HEK293T (cell line): ENCODE measurements around the gene HNRNPH2.

Experiments used
- CTCF ChIA-PET: fragments of 350-600 bp; formaldehyde crosslinking; extraction: SDS; loops from one replicate; lab custom pipeline; 2021; ENCODE audit warnings: antibody characterized with exemption, inconsistent platforms; lab: Yijun Ruan, JAX
- POLR2A ChIA-PET: fragments of 350-600 bp; formaldehyde crosslinking; extraction: SDS; loops from one replicate; lab custom pipeline; 2020; ENCODE audit warnings: antibody characterized with exemption, inconsistent platforms; lab: Yijun Ruan, JAX
- DNase-seq: peaks from one replicate; pipeline ENCODE4 v3.0.0; 2012; ENCODE audit warnings: mixed read lengths; ENCODE audit errors: extremely low spot score
- ARNT ChIP-seq: fragments of 450-650 bp; IDR thresholded peaks from 2 replicates; pipeline ENCODE4 v1.6.1; 2017; ENCODE audit warnings: mild to moderate bottlenecking
- BHLHE40 ChIP-seq: fragments of 450-650 bp; IDR thresholded peaks from 2 replicates; pipeline ENCODE4 v1.6.1; 2016; ENCODE audit warnings: mild to moderate bottlenecking, moderate library complexity, borderline replicate concordance
- CTBP1 ChIP-seq: fragments of 450-650 bp; IDR thresholded peaks from 2 replicates; pipeline ENCODE4 v1.6.1; 2016; ENCODE audit warnings: borderline replicate concordance
- ELF4 ChIP-seq: fragments of 450-650 bp; IDR thresholded peaks from 2 replicates; pipeline ENCODE4 v1.6.1; 2017; ENCODE audit warnings: antibody characterized with exemption
- FOXA1 ChIP-seq: fragments of 450-650 bp; IDR thresholded peaks from 2 replicates; pipeline ENCODE4 v1.6.1; 2016; ENCODE audit warnings: mild to moderate bottlenecking
- FOXK2 ChIP-seq: fragments of 450-650 bp; IDR thresholded peaks from 2 replicates; pipeline ENCODE4 v1.6.1; 2016; ENCODE audit warnings: mild to moderate bottlenecking
- FOXM1 ChIP-seq: fragments of 450-650 bp; IDR thresholded peaks from 2 replicates; pipeline ENCODE4 v1.6.1; 2017; ENCODE audit warnings: mild to moderate bottlenecking, borderline replicate concordance
- HDGF ChIP-seq: fragments of 450-650 bp; IDR thresholded peaks from 2 replicates; pipeline ENCODE4 v1.6.1; 2017; ENCODE audit warnings: antibody characterized with exemption, borderline replicate concordance
- L3MBTL2 ChIP-seq: fragments of 450-650 bp; conservative IDR thresholded peaks from 2 replicates; pipeline ENCODE4 v1.6.1; 2016; ENCODE audit warnings: mild to moderate bottlenecking
- LEF1 ChIP-seq: fragments of 450-650 bp; IDR thresholded peaks from 2 replicates; pipeline ENCODE4 v1.6.1; 2017; ENCODE audit warnings: mild to moderate bottlenecking, borderline replicate concordance
- NFRKB ChIP-seq: fragments of 450-650 bp; IDR thresholded peaks from 2 replicates; pipeline ENCODE4 v1.6.1; 2016; ENCODE audit warnings: mild to moderate bottlenecking, moderate library complexity
- PKNOX1 ChIP-seq: fragments of 450-650 bp; IDR thresholded peaks from 2 replicates; pipeline ENCODE4 v1.6.1; 2016
- SP1 ChIP-seq: fragments of 450-650 bp; IDR thresholded peaks from 2 replicates; pipeline ENCODE4 v1.6.1; 2017
- SUZ12 ChIP-seq: fragments of 450-650 bp; IDR thresholded peaks from 2 replicates; pipeline ENCODE4 v1.6.1; 2016; ENCODE audit warnings: mild to moderate bottlenecking
- TARDBP ChIP-seq: fragments of 450-650 bp; IDR thresholded peaks from 2 replicates; pipeline ENCODE4 v1.6.1; 2016
- ZNF384 ChIP-seq: fragments of 450-650 bp; IDR thresholded peaks from 2 replicates; pipeline ENCODE4 v1.6.1; 2016

Gene HNRNPH2

GRCh38 chrX:101365301-101365795, 42.7 kb upstream of the HNRNPH2 start:
- TF ChIP-seq TARDBP: no peak
- TF ChIP-seq ELF4: no peak
- no peak for TF ChIP-seq PKNOX1
- no peak for TF ChIP-seq FOXM1
- TF ChIP-seq ARNT: no peak
- no peak for TF ChIP-seq SUZ12
- ChIA-PET POLR2A (interaction anchor here (1.2 to 2.5 kb wide), 2 partner anchors 16 to 25 kb away, joined by 4 to 11 read pairs; partner anchors contain the start of genes RPL36A and TIMM8A), CTCF (no interaction called here)
- DNase-seq: no peak

DNA sequence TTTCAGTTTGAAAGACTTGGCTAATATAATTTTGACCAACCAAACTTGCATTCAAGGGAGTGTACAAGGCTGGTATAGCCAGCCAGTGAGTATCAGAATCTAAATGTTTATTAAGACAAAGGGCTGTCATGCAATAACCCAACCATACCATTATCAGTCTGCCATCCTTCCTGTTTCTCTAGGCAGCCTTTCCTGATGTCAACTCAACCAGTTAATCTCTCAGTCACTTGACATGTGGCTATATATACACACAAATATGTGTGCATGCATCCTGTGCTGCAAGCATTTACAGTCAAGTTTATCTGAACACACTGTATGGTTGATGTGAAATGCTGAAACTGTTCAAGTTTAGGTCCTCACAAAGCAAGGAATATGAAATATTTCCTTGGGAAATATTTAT, 39.2 kb upstream of the HNRNPH2 start:
- no peak for DNase-seq
- CTCF ChIA-PET: no interaction called here
- no peak for TF ChIP-seq SP1
- no peak for TF ChIP-seq FOXA1
- no peak for TF ChIP-seq LEF1
- TF ChIP-seq FOXM1: no peak
- TF ChIP-seq FOXK2: no peak
- TF ChIP-seq SUZ12: no peak
- no peak for TF ChIP-seq L3MBTL2
- TF ChIP-seq PKNOX1: no peak
- TF ChIP-seq TARDBP: no peak
- no peak for TF ChIP-seq HDGF
- no peak for TF ChIP-seq NFRKB
- no peak for TF ChIP-seq ZNF384
- TF ChIP-seq CTBP1: no peak
- no peak for TF ChIP-seq ARNT
- no peak for TF ChIP-seq ELF4
- no peak for TF ChIP-seq BHLHE40
- POLR2A ChIA-PET: interaction anchor here (1.3 to 3.3 kb wide), 2 partner anchors 20 to 22 kb away, joined by 8 to 31 read pairs; partner anchors contain the start of genes RPL36A and TIMM8A

DNA sequence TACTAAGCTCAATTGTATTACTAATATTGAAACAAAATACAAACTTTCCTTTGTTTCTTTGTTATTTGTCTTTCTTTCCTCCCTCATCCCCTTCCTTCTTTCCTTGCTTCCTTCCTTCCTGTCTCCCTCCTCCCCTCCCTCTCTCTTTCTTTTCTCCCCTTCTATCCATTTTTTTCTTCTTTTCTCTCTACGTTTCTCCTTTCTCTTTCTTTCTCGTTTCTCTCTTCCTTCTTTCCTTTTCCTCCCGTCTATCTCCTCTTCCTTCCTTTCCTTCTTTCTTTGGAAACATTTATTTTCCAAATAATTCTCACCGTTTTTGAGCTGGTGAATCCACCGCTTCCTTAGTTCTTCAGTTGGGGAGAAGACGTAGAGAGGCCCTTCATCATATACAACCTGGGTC, 38.3 kb upstream of the HNRNPH2 start:
- DNase-seq: no peak
- ChIA-PET CTCF (no interaction called here), POLR2A (interaction anchor here (3.3 kb wide), 1 partner anchor 21 kb away, joined by 31 read pairs; the partner anchor contains the start of gene RPL36A)
- TF ChIP-seq ELF4 (no peak), SP1 (no peak), ARNT (no peak), NFRKB (no peak), HDGF (no peak), TARDBP (no peak), L3MBTL2 (no peak), FOXK2 (no peak), FOXA1 (no peak), LEF1 (no peak), ZNF384 (no peak), SUZ12 (no peak), FOXM1 (no peak), PKNOX1 (no peak), CTBP1 (no peak)

DNA sequence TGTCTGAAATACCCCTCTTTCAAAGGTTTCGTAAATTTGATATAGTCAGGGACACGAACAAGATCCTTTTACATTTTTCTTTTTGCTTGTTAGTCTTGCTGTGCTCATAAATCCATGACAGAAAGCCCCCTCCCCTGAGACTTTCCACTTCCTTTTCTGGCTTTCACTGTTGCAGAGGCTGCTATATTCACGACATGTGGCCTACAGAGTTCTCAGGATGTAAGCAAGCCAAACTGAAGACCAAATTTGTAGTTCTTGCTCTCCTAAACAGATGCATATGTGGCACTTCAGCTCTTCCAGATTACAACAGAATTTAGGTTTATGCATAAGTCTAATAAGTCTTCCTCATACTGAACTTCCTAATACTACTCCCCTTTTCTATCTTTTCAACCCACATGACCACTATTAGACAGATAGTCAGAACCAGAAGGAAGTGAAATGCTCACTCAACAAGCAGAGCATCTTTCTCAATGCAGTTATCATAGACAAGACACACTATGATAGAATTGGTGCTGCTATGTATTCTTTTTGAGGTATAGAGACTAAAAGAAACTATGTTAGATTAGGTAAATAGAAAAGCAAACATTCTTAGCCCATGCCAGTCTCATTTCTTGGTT, 37.0 kb upstream of the HNRNPH2 start:
- TF ChIP-seq FOXM1 (no peak), PKNOX1 (no peak), LEF1 (no peak), ZNF384 (no peak), ARNT (no peak)
- no peak for DNase-seq
- ChIA-PET CTCF (no interaction called here), POLR2A (no interaction called here)

DNA sequence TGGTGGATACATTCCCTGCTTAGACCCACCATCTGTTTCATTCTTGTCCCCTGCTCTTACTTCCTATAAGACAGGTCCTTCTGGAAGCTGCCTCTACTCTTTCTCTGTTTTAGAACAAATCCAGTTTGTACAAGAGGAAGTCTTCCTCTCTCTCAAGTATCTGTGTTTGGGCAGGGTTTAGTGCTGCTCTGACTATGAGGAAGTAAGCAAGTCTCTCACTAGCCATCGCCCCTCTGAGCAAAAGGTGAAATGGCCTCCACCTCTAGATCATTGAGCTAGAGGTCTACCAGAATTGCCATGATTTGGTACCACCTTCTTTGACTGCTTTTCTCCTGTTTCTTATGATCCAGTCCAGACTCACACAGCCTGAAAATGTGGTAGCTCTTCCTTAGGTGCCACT, 30.5 kb upstream of the HNRNPH2 start:
- TF ChIP-seq FOXA1 (no peak), LEF1 (no peak), NFRKB (no peak), ELF4 (no peak), FOXM1 (no peak), ZNF384 (no peak), CTBP1 (no peak), SP1 (no peak), ARNT (no peak), L3MBTL2 (no peak), BHLHE40 (no peak), PKNOX1 (no peak)
- DNase-seq: no peak
- ChIA-PET POLR2A (interaction anchor here (1.3 to 7.1 kb wide), 2 partner anchors 13 to 29 kb away, joined by 5 to 49 read pairs; partner anchors contain the start of genes RPL36A and TIMM8A), CTCF (no interaction called here)
